ENCODE measurements around the gene AP2A1. TPM values are rescaled to one million over a fixed set of nuclear protein-coding genes. Genes with fewer than 3 reads are reported as not detected.

The AP2A1 gene
- total RNA-seq, 4 donors from 2014 or later = 69.9 to 103 (median 76.1) TPM

GRCh38 chr19:49792829-49793560 is 26.2 kb downstream of the AP2A1 start:
- H3K4me1 ChIP-seq = peaks cover 0 to 18% (median 0%) of the 10 kb centered on the region in 3 donors
- ATAC-seq = no peak
- TF ChIP-seq POLR2AphosphoS5 (IDR thresholded peaks at IDR 0.05) = no peak
- no peak for TF ChIP-seq EP300 (IDR thresholded peaks at IDR 0.05)
- TF ChIP-seq CTCF (IDR thresholded peaks at IDR 0.05) = no peak
- TF ChIP-seq POLR2A (IDR thresholded peaks at IDR 0.05) = no peak
- H3K9me3 ChIP-seq = no peaks in the 10 kb centered on the region
- H3K27me3 ChIP-seq = no peaks in the 10 kb centered on the region
- no peak overlapping the region for H3K27ac ChIP-seq
- peaks cover 0 to 99% of the 10 kb centered on the region in 2 donors for H3K36me3 ChIP-seq
- 77 to 87% methylated on average over 2 to 8 of the region's 22 CpGs for WGBS, 2 donors (ENCODE audit: low coverage in 1 of 2)
- H3K4me3 ChIP-seq = no peak overlapping the region

GRCh38 chr19:49793561-49793840 is 26.7 kb downstream of the AP2A1 start:
- WGBS, 2 donors (ENCODE audit: low coverage in 1 of 2) = 17% methylated on average over 1 of the region's 6 CpGs; no CpG with 5 or more reads in 1 of the 2 donors
- no peak for ATAC-seq
- peaks cover 0 to 18% (median 0%) of the 10 kb centered on the region in 3 donors for H3K4me1 ChIP-seq
- H3K27ac ChIP-seq = no peak overlapping the region
- H3K36me3 ChIP-seq = peaks cover 0 to 99% of the 10 kb centered on the region in 2 donors
- H3K27me3 ChIP-seq = no peaks in the 10 kb centered on the region
- TF ChIP-seq POLR2AphosphoS5 (IDR thresholded peaks at IDR 0.05) = no peak
- no peak for TF ChIP-seq EP300 (IDR thresholded peaks at IDR 0.05)
- TF ChIP-seq CTCF (IDR thresholded peaks at IDR 0.05) = no peak
- no peak for TF ChIP-seq POLR2A (IDR thresholded peaks at IDR 0.05)
- no peak overlapping the region for H3K4me3 ChIP-seq
- no peaks in the 10 kb centered on the region for H3K9me3 ChIP-seq

GRCh38 chr19:49795615-49796014 is 28.8 kb downstream of the AP2A1 start:
- no peak for ATAC-seq
- no peak for TF ChIP-seq POLR2A (IDR thresholded peaks at IDR 0.05)
- TF ChIP-seq POLR2AphosphoS5 (IDR thresholded peaks at IDR 0.05) = no peak
- TF ChIP-seq EP300 (IDR thresholded peaks at IDR 0.05) = no peak
- TF ChIP-seq CTCF (IDR thresholded peaks at IDR 0.05) = no peak
- peaks cover 0 to 100% of the 10 kb centered on the region in 2 donors for H3K36me3 ChIP-seq
- H3K27ac ChIP-seq = no peak overlapping the region
- no peaks in the 10 kb centered on the region for H3K27me3 ChIP-seq
- no peaks in the 10 kb centered on the region for H3K9me3 ChIP-seq
- 100% methylated on average over 2 of the region's 20 CpGs; no CpG with 5 or more reads in 1 of the 2 donors for WGBS, 2 donors (ENCODE audit: low coverage in 1 of 2)
- H3K4me3 ChIP-seq = no peak overlapping the region
- H3K4me1 ChIP-seq = peaks cover 0 to 13% (median 0%) of the 10 kb centered on the region in 3 donors

- no peaks in the 10 kb centered on the region for H3K9me3 ChIP-seq
These were observed 31.8 kb downstream of the AP2A1 start for GRCh38 chr19:49798574-49798973.

More at GRCh38 chr19:49798574-49798973, 31.8 kb downstream of the AP2A1 start:
- Histone ChIP-seq H3K36me3 (peaks cover 0 to 96% of the 10 kb centered on the region in 2 donors), H3K27me3 (no peaks in the 10 kb centered on the region), H3K4me3 (no peak overlapping the region), H3K4me1 (peaks cover 0 to 27% (median 11%) of the 10 kb centered on the region in 3 donors), H3K27ac (no peak overlapping the region)
- ATAC-seq = no peak
- TF ChIP-seq CTCF (IDR thresholded peaks at IDR 0.05) (no peak), EP300 (IDR thresholded peaks at IDR 0.05) (no peak), POLR2A (IDR thresholded peaks at IDR 0.05) (no peak), POLR2AphosphoS5 (IDR thresholded peaks at IDR 0.05) (no peak)
- no CpG with 5 or more reads among the region's 11 CpGs for WGBS, 2 donors (ENCODE audit: low coverage in 1 of 2)

All from gastroesophageal sphincter (tissue), 4 donors.